ENCODE data around the gene CNTNAP2.

DNA sequence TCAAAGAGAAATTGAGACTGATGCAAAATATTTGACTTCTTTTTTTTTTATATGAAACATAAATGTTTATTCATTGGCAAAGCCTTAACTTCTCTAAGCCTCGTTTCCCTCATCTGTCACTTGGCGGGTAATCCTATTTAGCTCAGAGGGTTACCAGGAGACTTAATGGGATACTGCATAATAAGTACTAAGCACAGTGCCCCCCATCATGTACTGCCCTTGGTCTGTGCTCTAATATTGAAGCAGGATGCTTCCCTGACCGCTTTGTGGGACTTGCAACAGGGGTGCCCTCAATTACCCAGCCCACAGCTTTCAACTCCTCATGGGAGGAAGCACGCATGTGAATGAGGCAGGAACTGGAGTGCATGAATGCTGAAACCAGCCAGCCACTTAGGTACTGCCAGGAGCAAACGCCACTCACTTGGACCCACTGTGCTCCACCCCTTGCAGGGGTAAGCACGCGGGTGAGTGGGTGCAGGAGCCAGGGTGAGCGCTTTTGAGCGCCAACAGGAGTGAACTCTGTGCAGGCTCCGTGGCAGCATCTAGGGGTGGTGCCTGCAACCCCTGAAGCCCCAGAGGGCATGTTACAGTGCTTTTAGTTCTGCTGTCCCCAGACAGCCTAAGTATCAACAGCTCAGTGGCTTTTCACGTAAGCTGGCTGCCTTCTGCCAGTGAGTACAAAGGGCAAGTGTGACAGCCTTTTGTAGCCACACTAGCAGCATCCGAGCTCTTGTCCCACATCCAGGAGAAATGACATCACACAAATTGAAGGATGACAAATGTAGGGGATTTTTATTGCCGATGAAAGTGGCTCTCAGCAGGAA lies 2264.2 kb downstream of the CNTNAP2 start:
- TF ChIP-seq, protein P1, sequence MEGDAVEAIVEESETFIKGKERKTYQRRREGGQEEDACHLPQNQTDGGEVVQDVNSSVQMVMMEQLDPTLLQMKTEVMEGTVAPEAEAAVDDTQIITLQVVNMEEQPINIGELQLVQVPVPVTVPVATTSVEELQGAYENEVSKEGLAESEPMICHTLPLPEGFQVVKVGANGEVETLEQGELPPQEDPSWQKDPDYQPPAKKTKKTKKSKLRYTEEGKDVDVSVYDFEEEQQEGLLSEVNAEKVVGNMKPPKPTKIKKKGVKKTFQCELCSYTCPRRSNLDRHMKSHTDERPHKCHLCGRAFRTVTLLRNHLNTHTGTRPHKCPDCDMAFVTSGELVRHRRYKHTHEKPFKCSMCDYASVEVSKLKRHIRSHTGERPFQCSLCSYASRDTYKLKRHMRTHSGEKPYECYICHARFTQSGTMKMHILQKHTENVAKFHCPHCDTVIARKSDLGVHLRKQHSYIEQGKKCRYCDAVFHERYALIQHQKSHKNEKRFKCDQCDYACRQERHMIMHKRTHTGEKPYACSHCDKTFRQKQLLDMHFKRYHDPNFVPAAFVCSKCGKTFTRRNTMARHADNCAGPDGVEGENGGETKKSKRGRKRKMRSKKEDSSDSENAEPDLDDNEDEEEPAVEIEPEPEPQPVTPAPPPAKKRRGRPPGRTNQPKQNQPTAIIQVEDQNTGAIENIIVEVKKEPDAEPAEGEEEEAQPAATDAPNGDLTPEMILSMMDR (conservative IDR thresholded peaks at IDR 0.05; ENCODE audit: low read length): no peak
- TF ChIP-seq EZH2phosphoT487 (IDR thresholded peaks at IDR 0.05; ENCODE audit: borderline replicate concordance, low read depth, low read length): no peak
